Measurements from ENCODE around the gene RNF121.

DNA sequence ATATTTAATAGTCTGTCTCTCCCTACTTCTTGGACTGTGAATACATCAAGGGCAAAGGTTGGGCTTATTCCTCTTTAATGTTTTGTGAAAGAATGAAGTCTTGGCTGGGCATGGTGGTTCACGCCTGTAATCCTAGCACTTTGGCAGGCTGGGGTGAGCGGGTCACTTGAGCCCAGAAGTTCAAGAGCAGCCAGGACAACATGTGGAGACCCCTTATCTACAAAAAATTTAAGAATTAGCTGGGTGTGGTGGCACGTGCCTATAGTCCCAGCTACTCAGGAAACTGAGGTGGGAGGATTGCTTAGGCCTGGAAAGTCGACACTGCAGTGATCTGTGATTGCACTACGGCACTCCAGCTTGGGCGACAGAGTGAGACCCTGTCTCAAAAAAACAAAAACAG is 20.2 kb downstream of the RNF121 start:
- TF ChIP-seq, protein P1, sequence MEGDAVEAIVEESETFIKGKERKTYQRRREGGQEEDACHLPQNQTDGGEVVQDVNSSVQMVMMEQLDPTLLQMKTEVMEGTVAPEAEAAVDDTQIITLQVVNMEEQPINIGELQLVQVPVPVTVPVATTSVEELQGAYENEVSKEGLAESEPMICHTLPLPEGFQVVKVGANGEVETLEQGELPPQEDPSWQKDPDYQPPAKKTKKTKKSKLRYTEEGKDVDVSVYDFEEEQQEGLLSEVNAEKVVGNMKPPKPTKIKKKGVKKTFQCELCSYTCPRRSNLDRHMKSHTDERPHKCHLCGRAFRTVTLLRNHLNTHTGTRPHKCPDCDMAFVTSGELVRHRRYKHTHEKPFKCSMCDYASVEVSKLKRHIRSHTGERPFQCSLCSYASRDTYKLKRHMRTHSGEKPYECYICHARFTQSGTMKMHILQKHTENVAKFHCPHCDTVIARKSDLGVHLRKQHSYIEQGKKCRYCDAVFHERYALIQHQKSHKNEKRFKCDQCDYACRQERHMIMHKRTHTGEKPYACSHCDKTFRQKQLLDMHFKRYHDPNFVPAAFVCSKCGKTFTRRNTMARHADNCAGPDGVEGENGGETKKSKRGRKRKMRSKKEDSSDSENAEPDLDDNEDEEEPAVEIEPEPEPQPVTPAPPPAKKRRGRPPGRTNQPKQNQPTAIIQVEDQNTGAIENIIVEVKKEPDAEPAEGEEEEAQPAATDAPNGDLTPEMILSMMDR (conservative IDR thresholded peaks at IDR 0.05), result no peak
- no peak for TF ChIP-seq ZFX (IDR thresholded peaks at IDR 0.05)

All from C4-2B (cell line).